Measurements from ENCODE around the gene SPAG6. TPM values are rescaled to one million over a fixed set of nuclear protein-coding genes. Genes with fewer than 3 reads are reported as not detected.
A peak's percentile ranks its signal among the peaks of the same experiment; 100 is the strongest.

Gene SPAG6
- total RNA-seq, 1 experiment from 2014 or later, result 0.79 TPM

- POLR2A ChIA-PET, result interaction anchor here (1.2 kb wide), 1 partner anchor 8 kb away, joined by 3 read pairs; the partner anchor contains the start of gene COMMD3
- Mint-ChIP-seq H3K9me3 (ENCODE audit: unreplicated experiment) (no peaks in the 10 kb centered on the region), H3K36me3 (ENCODE audit: insufficient read depth, unreplicated experiment) (peaks cover 57% of the 10 kb centered on the region), H3K27me3 (ENCODE audit: insufficient read depth, unreplicated experiment) (peaks cover 2% of the 10 kb centered on the region), H3K4me3 (ENCODE audit: unreplicated experiment) (peak overlapping the region; percentile 71), H3K4me1 (ENCODE audit: low read depth, unreplicated experiment) (peaks cover 21% of the 10 kb centered on the region), H3K27ac (ENCODE audit: unreplicated experiment) (peak overlapping the region; percentile 57)
- Histone ChIP-seq H3K27me3 (replicated peaks; ENCODE audit: control insufficient read depth, insufficient read depth, low read length) (no peaks in the 10 kb centered on the region), H3K4me3 (ENCODE audit: low read depth, low read length) (peak overlapping the region; percentile 62), H3K36me3 (ENCODE audit: control insufficient read depth, insufficient read depth, low read length) (peaks cover 2% of the 10 kb centered on the region; the same call in 1 of the 2 replicates), H3K9me3 (no peaks in the 10 kb centered on the region), H3K4me1 (peaks cover 39% of the 10 kb centered on the region)
- no peak for TF ChIP-seq CTCF (IDR thresholded peaks at IDR 0.05; ENCODE audit: insufficient read depth in 1 of 2, low read depth in 1 of 2, low read length in 1 of 2, severe bottlenecking in 1 of 2, unreplicated experiment in 1 of 2)
- DNase-seq, result no peak
- TSS peak; percentile 38 for BruUV-seq (replicated peaks)
- intact Hi-C loops (cut with micrococcal nuclease; ENCODE audit: unreplicated experiment), result loop anchor here (5.0 to 10.0 kb wide), 3 partner anchors 240 to 793 kb away; partner anchors contain the start of gene MLLT10
- CTCF ChIA-PET, result interaction anchor here (0.7 kb wide), 1 partner anchor 660 kb away, joined by 3 read pairs; no protein-coding TSS in a partner anchor
Measured at GRCh38 chr10:22324893-22325271, 20.4 kb upstream of the SPAG6 start.

- Mint-ChIP-seq H3K4me1 (ENCODE audit: low read depth, unreplicated experiment) (peaks cover 21% of the 10 kb centered on the region), H3K4me3 (ENCODE audit: unreplicated experiment) (peak overlapping the region; percentile 71), H3K36me3 (ENCODE audit: insufficient read depth, unreplicated experiment) (peaks cover 53% of the 10 kb centered on the region), H3K27ac (ENCODE audit: unreplicated experiment) (peak overlapping the region; percentile 63), H3K9me3 (ENCODE audit: unreplicated experiment) (no peaks in the 10 kb centered on the region), H3K27me3 (ENCODE audit: insufficient read depth, unreplicated experiment) (peaks cover 2% of the 10 kb centered on the region)
- Histone ChIP-seq H3K27me3 (replicated peaks; ENCODE audit: control insufficient read depth, insufficient read depth, low read length) (no peaks in the 10 kb centered on the region), H3K4me1 (peaks cover 36% of the 10 kb centered on the region), H3K4me3 (ENCODE audit: low read depth, low read length) (peak overlapping the region; percentile 62), H3K9me3 (no peaks in the 10 kb centered on the region), H3K36me3 (ENCODE audit: control insufficient read depth, insufficient read depth, low read length) (peaks cover 2% of the 10 kb centered on the region; the same call in 1 of the 2 replicates)
- CTCF ChIA-PET, result interaction anchor here (0.7 kb wide), 1 partner anchor 660 kb away, joined by 3 read pairs; no protein-coding TSS in a partner anchor
- POLR2A ChIA-PET, result interaction anchor here (0.7 to 1.2 kb wide), 2 partner anchors 9 kb away, joined by 3 read pairs; partner anchors contain the start of gene COMMD3
- no TSS peak for BruUV-seq (replicated peaks)
- intact Hi-C loops (cut with micrococcal nuclease; ENCODE audit: unreplicated experiment), result loop anchor here (10.0 kb wide), 2 partner anchors 239 to 659 kb away; no protein-coding TSS in a partner anchor
- DNase-seq, result peak; percentile 79 to 89
- TF ChIP-seq CTCF (IDR thresholded peaks at IDR 0.05; ENCODE audit: insufficient read depth in 1 of 2, low read depth in 1 of 2, low read length in 1 of 2, severe bottlenecking in 1 of 2, unreplicated experiment in 1 of 2), result no peak
Measured at GRCh38 chr10:22325272-22326144, 19.8 kb upstream of the SPAG6 start.

GRCh38 chr10:22326145-22326702, 19.1 kb upstream of the SPAG6 start:
- no TSS peak for BruUV-seq (replicated peaks)
- CTCF ChIA-PET, result interaction anchor here (0.7 kb wide), 1 partner anchor 80 kb away, joined by 5 read pairs; no protein-coding TSS in a partner anchor
- peaks cover 2% of the 10 kb centered on the region for H3K27me3 Mint-ChIP-seq (ENCODE audit: insufficient read depth, unreplicated experiment)
- H3K27ac Mint-ChIP-seq (ENCODE audit: unreplicated experiment), result peak overlapping the region; percentile 63
- no peaks in the 10 kb centered on the region for H3K9me3 ChIP-seq
- H3K4me1 ChIP-seq, result peaks cover 36% of the 10 kb centered on the region
- intact Hi-C loops (cut with micrococcal nuclease; ENCODE audit: unreplicated experiment), result loop anchor here (10.0 kb wide), 2 partner anchors 239 to 659 kb away; no protein-coding TSS in a partner anchor
- no peak for TF ChIP-seq CTCF (IDR thresholded peaks at IDR 0.05; ENCODE audit: insufficient read depth in 1 of 2, low read depth in 1 of 2, low read length in 1 of 2, severe bottlenecking in 1 of 2, unreplicated experiment in 1 of 2)
- H3K27me3 ChIP-seq (replicated peaks; ENCODE audit: control insufficient read depth, insufficient read depth, low read length), result no peaks in the 10 kb centered on the region
- peaks cover 21% of the 10 kb centered on the region for H3K4me1 Mint-ChIP-seq (ENCODE audit: low read depth, unreplicated experiment)
- no peak for DNase-seq
- H3K4me3 ChIP-seq (ENCODE audit: low read depth, low read length), result peak overlapping the region; percentile 62
- peaks cover 2% of the 10 kb centered on the region; the same call in 1 of the 2 replicates for H3K36me3 ChIP-seq (ENCODE audit: control insufficient read depth, insufficient read depth, low read length)
- H3K36me3 Mint-ChIP-seq (ENCODE audit: insufficient read depth, unreplicated experiment), result peaks cover 49% of the 10 kb centered on the region
- peak overlapping the region; percentile 71 for H3K4me3 Mint-ChIP-seq (ENCODE audit: unreplicated experiment)
- POLR2A ChIA-PET, result interaction anchor here (0.7 kb wide), 1 partner anchor 10 kb away, joined by 3 read pairs; the partner anchor contains the start of gene COMMD3
- H3K9me3 Mint-ChIP-seq (ENCODE audit: unreplicated experiment), result no peaks in the 10 kb centered on the region

All from Caco-2 (cell line).